ENCODE results near the gene LZTR1. TPM values are rescaled to one million over a fixed set of nuclear protein-coding genes. Genes with fewer than 3 reads are reported as not detected.

LZTR1 gene
- total RNA-seq, 2 donors from 2014 or later, result 25.7 to 66.9 TPM

- H3K36me3 ChIP-seq (replicated peaks in 1 of 2; ENCODE audit: insufficient read depth in 1 of 2, low read depth in 2 of 2), result peaks cover 8 to 11% of the 10 kb centered on the region in 2 donors
- no peaks in the 10 kb centered on the region for H3K4me1 ChIP-seq
- TF ChIP-seq POLR2A (IDR thresholded peaks at IDR 0.05) (no peak), CTCF (IDR thresholded peaks at IDR 0.05) (no peak)
- WGBS, 2 donors, result 66 to 70% methylated on average over 19 to 21 of the region's 21 CpGs
- DNase-seq, result no peak
- no peaks in the 10 kb centered on the region for H3K9me3 ChIP-seq
- H3K27me3 ChIP-seq, result no peaks in the 10 kb centered on the region
- H3K4me3 ChIP-seq, result no peak overlapping the region
- no peak overlapping the region for H3K27ac ChIP-seq
- no peak for ATAC-seq
- intact Hi-C loops (cut with DNase I), result no loop called here
Measured at GRCh38 chr22:20990184-20991180, 8.4 kb downstream of the LZTR1 start.

- Histone ChIP-seq H3K4me3 (no peak overlapping the region), H3K36me3 (replicated peaks in 1 of 2; ENCODE audit: insufficient read depth in 1 of 2, low read depth in 2 of 2) (peaks cover 8 to 11% of the 10 kb centered on the region in 2 donors), H3K9me3 (no peaks in the 10 kb centered on the region), H3K27ac (no peak overlapping the region), H3K27me3 (no peaks in the 10 kb centered on the region), H3K4me1 (no peaks in the 10 kb centered on the region)
- intact Hi-C loops (cut with DNase I), result no loop called here
- DNase-seq (no peak), ATAC-seq (no peak)
- TF ChIP-seq CTCF (IDR thresholded peaks at IDR 0.05), result no peak
- WGBS, 2 donors, result 82 to 91% methylated on average over 5 to 23 of the region's 24 CpGs
Measured at GRCh38 chr22:20991252-20992055, 9.4 kb downstream of the LZTR1 start.

GRCh38 chr22:20992056-20992442 lies 10.0 kb downstream of the LZTR1 start:
- Histone ChIP-seq H3K9me3 (no peaks in the 10 kb centered on the region), H3K36me3 (replicated peaks in 1 of 2; ENCODE audit: insufficient read depth in 1 of 2, low read depth in 2 of 2) (peaks cover 8 to 11% of the 10 kb centered on the region in 2 donors), H3K4me1 (no peaks in the 10 kb centered on the region), H3K27ac (no peak overlapping the region), H3K4me3 (no peak overlapping the region), H3K27me3 (no peaks in the 10 kb centered on the region)
- DNase-seq (no peak), ATAC-seq (no peak)
- TF ChIP-seq CTCF (IDR thresholded peaks at IDR 0.05) (no peak), POLR2A (IDR thresholded peaks at IDR 0.05) (no peak)
- 60 to 93% methylated on average over 1 to 7 of the region's 7 CpGs for WGBS, 2 donors
- intact Hi-C loops (cut with DNase I), result no loop called here

GRCh38 chr22:20992456-20993303 lies 10.6 kb downstream of the LZTR1 start:
- TF ChIP-seq POLR2A (IDR thresholded peaks at IDR 0.05), result no peak
- TF ChIP-seq CTCF (IDR thresholded peaks at IDR 0.05), result no peak
- DNase-seq (no peak), ATAC-seq (no peak)
- Histone ChIP-seq H3K4me3 (no peak overlapping the region), H3K9me3 (no peaks in the 10 kb centered on the region), H3K27ac (no peak overlapping the region), H3K4me1 (no peaks in the 10 kb centered on the region), H3K36me3 (replicated peaks in 1 of 2; ENCODE audit: insufficient read depth in 1 of 2, low read depth in 2 of 2) (peaks cover 6 to 11% of the 10 kb centered on the region in 2 donors), H3K27me3 (no peaks in the 10 kb centered on the region)
- WGBS, 2 donors, result 87 to 91% methylated on average over 11 to 21 of the region's 21 CpGs
- intact Hi-C loops (cut with DNase I), result no loop called here
